Measurements from ENCODE around the gene MTHFD1L.
A peak's percentile ranks its signal among the peaks of the same experiment; 100 is the strongest.

The MTHFD1L gene

DNA sequence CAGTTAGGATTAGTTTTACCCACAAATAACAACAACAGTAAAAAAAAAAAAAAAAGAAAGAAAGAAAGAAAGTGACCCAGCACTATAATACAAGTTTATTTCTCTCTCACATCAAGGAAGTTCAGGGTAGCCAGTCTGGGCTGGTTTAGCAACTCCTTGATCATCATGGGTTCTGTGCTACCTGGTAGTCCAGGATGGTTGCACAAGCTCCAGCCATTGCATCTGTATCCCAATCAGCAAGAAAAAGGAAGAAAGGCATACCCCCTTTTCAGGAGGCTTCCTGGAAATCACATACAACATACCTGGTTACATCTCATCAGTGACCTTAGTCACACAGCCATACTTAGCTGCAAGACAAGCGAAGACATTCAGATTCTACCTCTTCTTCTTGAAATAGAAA lies 128.5 kb downstream of the MTHFD1L start:
- DNase-seq = no peak

DNA sequence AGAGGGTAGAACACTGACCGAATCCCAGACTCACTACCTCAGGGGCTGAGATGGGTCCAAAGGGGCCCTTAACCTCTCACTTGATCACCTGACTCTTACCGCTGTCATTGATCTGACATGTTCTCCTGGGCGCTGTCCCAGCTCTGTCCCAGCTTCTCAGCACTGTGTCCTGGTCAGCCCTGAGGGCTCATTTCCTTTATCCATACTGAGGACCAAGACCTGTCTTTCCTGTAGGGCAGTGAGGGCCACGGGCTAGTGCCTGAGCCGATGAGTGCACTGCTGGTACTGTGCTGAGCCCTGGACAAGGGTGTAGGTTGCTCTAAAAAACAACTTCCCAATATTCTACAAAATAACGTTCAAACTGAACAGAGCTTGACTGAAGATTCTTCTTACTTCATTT lies 131.5 kb downstream of the MTHFD1L start:
- no peak for DNase-seq

DNA sequence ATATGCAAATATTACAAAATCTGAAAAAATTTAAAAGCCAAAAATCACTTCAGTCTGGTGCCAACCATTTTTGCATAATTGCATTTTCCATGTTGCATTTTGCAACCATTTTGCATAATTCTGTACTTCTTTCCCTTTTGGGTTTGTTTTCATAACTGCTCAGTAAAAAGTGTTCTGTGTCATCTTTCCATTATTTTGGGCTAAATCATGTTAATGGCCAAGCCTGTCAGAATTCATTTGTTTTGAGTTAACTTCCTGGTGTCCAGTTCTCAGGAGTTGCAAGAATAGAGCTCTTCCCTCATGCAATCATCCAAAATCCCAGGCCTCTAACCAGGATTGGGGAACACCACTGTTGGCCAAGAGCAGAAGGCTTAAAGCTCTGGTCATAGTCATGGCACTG lies 133.6 kb downstream of the MTHFD1L start:
- DNase-seq = no peak

DNA sequence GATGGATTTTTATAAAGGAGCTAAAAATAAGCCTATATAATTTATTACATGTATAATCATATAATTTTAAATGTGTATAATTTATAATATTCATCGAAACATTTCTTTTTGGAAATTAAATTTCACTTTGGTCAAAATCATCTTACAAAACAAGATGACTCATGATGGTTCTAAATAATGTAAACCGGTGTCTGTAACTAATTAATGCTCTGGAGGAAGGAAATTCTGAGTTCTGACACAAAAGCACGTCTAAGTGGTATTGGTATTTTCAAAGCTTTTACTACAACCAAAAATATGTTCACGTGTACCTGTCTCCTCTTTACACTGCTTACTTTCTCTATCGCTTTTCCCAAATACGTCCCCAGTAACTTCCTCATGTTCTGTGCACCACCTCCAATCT lies 134.1 kb downstream of the MTHFD1L start:
- DNase-seq = no peak

DNA sequence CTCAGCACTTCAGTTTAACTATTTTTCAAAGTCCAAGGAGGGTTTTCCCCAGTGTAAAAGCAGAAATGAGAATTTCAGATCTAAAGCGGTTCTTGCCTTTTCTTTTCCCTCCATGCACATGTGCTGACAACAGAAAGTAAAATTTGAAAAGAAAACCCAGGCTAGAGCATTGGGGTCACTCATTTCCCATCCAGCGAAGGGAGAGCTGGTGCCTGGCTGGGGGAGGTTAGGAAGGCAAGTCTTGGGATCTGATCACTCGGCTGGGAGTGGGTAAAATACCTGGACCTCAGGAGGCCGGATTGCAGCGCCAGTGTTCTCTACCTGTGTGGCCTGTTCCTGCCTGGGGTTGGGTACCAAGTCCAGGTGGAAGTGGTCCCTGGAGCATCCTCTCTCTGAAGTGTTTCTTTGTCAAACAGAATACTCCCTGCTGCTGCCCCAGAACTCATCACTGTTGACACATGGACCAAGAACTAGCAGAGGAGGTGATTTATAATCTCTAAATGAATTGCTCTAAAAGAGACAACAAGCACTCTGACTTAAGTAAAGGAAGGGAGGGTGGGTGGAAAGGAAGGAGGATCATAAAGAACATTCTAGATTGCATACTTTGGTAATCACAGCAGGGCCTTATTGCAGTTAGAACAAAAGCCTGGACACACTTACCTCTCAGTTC lies 136.0 kb downstream of the MTHFD1L start:
- DNase-seq = no peak

DNA sequence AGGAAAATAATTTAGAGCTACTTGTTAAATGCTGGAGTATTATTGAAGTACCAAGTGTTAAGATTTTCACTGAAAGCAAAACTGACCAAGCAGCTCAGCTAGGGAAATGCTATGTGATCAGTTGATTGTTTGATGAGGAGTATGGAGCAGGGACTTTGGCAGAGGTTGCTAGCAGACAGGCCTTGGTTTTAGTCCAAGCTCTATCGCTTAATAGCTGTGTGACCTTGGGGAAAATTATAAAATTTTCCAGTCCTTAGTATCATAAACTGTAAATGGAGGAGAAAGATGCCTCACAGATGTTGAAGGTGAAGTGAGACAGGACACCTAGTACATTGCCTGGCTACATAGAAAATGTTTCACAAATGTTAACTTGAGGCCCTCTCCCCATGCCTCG lies 136.6 kb downstream of the MTHFD1L start:
- no peak for DNase-seq

DNA sequence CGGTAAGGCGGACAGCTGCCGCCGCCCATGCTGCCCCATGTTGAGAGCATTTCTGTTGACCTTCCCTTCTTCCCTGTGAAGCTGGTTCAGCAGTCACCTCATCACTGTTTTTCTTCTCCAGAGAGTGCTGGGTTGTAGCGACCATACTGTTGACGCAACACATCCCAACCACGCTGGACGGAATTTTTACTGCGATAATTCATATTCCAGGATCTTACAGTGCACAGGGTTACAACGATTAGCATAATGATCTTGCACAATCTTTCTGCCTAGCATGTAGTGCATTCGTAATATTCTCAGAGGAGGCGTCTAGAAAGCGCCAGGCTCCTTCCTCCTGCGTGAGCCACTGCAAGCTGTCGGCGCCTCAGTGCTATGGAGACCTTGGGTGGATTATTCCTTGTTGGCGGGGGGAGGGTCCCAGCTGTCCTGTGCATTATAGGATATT lies 137.0 kb downstream of the MTHFD1L start:
- DNase-seq = no peak

DNA sequence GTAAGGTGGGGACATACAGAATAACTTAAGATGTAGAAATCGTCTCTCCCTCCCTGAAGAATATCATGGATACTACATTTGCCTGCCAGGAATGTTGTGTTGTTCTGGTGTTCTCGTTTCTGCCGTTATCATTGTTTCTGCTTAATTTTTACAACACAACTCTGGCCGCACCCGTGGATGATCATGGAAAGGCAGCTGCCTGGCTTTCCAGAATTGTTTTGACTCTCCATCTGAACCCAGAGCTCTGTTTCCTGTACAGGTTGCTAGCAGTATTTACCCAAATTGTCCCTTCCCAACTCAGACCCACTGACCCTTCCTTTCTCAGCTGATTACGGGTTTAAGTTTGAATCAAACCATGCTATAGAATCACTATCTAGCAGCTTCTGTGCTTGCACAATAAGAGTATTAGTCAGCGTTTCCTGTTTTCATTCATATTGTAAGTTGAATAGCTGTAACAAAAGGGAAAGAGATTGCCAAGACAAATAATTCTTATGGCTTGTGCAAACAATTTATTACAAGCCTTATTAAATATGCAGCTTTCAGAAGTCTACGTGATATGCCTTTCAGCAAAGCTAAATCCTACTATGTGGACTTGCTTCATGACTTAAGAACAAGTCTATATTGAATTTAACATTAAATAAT lies 139.0 kb downstream of the MTHFD1L start:
- no peak for DNase-seq

DNA sequence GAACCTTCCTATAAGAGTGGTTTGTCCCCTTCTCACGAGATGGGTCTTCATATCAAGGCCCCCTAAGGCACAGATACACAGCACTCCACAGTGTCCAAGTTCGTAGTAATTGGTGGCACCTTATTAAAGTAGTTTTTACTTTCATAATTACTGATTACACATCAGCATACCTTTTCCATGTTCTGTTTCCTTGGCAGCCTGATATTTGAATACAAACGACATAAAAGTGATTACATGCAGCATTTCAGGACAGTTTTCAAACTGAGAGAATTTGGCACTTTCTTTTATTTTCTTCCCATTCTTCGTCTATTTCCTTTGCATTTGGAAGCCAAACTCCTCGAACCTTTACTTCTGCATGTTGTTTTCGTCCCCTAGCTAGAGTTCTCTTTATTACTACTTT lies 139.7 kb downstream of the MTHFD1L start:
- no peak for DNase-seq

DNA sequence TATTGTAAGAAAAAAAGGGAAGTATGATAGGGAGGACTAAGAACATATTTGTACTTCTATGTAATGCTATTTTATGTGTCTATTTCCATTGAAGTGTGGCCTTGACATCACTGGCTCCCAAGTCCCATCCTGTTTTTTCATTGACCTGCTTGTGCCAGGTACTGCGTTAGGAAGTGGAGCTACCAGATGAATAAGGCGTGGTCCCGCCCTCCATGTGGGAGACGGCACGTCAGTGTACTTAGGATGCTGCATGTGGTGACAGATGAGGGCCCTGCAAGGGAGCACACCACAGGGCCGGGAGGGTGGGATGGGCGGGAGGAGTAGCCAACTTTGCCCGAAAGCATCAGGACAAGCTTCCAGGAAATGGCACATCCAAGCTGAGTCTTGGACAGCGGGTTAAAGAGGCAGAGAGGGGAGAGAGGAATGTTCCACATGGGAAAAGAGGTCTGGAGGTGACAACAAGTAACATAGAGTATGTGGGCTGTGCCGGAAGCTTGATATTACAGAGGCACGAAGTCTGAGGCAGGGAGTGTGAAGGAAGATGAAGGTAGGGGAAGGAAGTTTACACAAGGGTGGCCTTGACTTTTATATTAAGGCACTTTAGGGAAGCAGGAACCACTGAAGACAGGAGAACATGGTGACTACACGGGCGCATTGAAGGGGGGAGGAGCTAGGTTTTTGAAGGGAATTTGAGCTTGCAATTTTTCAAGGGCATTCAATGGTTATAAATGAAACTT lies 140.6 kb downstream of the MTHFD1L start:
- no peak for DNase-seq

DNA sequence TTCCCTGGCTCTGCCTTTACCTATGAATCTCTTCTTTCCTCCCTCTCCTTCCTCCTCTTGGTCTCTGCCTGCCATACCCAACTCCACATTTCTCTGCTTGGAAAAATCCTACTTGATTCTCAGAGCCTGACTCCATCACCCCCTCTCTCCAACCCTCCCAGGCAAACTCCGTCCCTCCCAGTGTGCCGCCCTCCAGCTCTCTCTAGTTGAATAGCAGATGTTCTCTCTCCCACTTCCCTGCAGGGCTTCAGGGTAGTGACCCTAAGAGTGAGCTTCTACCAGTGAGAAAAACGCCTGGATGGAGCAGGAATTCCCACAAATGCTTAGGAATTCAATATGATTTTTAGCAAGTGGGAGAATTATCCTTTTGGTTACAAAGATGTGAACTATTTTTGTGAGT lies 141.6 kb downstream of the MTHFD1L start:
- DNase-seq = no peak

DNA sequence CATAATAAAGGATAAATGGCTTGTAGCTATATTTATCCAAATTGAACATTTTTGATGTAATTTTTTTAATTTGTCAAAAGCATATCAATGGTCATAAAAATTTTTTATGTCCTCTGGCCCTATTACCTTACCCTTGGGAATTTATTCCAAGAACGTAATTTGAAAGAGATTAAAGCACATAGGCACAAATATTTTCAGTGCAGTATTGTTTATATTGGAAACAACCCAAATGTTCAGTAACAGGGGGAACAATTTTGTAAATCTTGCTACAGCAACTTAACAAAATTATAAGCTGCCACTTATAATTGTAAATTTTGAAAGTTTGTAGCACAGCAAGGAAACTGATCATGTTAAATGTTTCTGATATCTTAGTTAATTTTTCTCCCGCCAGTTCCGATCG lies 142.4 kb downstream of the MTHFD1L start:
- no peak for DNase-seq

DNA sequence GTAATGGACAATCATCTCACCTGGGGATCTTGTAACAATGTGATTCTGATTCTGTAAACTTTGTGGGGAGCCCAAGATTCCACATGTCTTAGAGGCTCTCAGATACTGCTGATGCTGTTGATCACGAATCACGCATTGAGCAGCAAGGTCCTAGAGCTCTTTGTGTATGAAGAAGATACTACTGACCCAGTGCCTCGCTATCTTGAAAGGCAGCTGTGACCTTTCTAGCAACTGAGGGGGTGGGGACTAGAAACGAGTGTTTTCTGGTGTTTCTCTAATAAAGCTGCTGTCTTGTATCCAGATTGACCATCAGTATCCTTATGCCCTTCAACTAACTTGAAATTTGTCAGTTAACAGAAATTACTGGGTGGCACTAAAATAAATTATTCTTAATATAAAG lies 142.9 kb downstream of the MTHFD1L start:
- DNase-seq = no peak

DNA sequence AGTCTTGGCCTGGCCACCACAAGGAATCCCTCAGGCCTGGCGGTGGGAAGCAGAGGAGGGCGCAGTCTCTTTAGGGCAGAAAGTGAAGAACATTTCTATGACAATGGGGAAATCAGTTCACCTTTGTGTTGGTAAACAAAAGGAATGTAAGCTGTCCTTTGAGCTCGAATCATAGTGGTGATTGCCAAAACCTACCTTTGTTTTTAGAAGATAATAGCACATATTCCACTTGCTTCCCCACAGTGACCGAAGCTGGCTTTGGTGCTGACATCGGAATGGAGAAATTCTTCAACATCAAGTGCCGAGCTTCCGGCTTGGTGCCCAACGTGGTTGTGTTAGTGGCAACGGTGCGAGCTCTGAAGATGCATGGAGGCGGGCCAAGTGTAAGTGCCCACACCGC lies 144.1 kb downstream of the MTHFD1L start:
- DNase-seq = no peak

DNA sequence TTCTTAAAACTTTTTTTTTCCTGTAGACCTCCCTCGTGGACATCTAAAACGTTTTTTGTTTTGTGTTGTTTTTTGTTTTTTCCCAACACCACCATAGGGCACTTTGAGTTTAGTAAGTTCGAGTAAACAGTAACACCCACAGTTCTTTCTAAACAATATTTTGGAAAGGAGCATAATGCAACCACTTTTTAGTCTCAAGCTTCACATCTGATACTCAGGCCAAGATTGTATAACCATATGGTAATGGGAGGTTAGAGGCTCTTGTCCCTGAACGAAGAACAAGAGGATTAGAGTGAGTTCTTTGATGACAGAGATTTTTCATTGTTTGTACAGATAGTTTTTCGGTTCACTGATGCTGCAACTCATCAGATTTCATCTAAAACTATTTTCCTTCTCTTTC lies 144.6 kb downstream of the MTHFD1L start:
- no peak for DNase-seq

DNA sequence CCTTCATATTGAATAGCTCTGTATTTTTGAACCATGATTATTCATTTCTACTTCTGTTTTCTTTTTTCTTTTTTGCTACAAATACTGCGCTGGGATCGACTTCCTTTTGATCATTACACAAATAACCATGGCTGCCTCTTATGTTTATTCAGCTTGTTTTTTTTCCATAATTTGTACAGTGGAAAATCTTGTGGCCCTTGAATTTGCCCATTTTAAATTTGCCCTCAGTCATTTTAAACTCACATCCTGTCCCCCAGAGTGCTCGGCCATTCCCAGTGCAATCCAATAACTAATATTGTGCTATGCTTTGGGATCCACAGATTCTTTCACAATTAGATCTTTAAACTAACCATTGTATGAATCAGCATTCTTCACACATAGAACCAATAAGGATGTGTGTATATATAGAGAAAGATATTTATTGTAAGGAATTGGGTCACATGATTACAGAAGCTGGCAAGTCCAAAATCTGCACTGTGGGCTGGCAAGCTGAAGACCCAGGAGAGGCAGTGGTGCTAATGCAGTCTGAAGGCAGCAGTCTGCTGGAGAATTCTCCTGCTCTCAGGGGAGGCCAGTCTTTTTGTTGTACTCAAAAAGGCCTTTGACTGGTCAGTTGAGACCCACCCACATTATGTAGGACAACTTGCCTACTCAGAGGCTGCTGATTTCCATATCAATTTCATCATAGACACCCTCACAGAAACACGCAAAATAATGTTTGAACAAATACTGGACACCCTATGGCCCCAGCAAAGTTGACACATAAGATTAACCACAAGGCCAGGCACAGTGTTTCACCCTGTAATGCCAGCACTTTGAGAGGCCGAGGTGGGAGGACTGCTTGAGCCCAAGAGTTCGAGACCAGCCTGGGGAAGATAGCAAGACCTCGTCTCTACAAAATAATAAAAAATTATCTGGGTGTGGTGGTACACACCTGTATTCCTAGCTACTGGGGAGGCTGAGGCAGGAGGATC lies 147.1 kb downstream of the MTHFD1L start:
- no peak for DNase-seq

DNA sequence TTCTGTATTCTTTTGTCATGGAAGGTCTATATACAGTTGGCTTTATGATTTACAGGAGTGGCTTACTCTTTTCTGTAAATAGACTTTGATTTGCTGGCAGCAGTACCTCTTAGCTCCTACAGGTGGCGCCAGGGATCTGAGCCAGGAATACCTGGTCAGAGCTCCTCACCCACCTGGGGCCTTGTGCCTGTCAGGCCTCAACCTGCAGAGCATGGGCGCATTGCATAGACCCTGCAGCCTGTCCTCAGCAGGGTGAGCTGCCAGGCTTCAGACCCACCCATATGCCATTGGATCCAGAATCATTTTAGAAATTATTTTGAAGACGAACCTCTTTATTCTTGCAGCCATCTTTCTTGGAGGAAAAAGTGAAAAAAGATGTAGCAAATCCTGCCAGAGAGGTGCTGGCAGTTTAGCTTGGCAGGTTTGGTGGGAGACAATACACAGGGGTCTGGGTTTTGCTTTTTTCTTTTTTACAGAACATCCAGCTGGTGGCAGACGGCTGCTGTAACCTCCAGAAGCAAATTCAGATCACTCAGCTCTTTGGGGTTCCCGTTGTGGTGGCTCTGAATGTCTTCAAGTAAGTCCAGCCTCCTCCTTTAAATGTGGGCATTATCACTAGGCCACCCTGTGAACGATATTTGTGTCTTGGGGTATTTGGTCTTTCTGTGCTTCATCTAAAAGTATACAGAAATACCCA lies 149.1 kb downstream of the MTHFD1L start:
- DNase-seq = peak; percentile 70

DNA sequence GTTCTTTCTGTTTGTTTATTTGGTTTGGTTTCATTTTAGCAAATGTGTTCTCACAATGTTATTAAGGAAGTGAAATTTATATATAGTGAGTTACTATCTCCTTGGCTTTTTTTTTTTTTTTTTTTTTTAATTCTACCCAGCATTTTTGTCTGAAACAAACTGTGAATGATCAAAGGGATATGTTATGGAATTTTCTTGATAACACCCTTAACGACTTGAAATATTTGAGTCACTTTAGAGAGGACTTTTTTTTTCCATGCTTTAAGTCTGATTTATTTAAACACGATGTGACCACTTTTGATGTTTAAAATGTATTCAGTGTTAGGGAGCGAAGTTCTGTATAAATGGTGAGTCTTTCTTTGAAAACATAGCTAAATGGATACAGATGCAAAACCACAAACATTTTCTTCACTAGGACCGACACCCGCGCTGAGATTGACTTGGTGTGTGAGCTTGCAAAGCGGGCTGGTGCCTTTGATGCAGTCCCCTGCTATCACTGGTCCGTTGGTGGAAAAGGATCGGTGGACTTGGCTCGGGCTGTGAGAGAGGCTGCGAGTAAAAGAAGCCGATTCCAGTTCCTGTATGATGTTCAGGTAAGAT lies 149.7 kb downstream of the MTHFD1L start:
- DNase-seq = no peak

DNA sequence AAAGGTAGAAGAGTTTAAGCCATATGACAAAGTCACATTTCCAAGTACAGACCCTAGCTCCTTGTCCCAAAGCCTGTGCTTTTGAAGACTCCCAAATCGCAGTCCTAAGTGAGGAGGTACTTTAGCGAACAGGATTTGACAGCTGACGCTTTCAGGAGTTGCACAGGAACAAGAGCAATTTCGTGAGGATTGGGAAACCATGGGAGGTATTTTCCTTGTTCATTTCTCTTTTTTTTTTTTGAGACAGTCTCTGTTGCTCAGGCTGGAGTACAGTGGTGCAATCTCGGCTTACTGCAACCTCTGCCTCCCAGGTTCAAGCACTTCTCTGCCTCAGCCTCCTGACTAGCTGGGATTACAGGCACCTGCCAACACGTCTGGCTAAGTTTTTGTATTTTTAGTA lies 150.6 kb downstream of the MTHFD1L start:
- DNase-seq = no peak

DNA sequence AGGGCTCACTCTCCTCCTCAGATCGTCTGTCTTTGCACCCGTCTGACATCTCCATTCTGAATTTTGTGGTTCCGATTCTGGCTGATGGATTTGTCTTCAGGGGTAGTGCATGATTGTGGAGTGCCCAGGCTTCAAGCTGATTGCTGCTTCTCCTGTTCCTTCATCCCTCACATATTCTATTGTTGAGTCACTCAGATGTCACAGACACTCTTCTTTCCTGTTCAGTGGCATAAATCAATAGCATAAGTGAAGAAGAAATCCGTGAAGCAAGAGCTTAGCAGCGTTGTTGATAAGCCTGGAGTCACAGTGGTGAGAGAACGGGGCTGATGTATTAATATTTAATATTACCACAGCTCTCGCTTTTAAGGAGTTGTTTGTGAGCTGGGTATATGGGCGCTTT lies 152.5 kb downstream of the MTHFD1L start:
- no peak for DNase-seq

DNA sequence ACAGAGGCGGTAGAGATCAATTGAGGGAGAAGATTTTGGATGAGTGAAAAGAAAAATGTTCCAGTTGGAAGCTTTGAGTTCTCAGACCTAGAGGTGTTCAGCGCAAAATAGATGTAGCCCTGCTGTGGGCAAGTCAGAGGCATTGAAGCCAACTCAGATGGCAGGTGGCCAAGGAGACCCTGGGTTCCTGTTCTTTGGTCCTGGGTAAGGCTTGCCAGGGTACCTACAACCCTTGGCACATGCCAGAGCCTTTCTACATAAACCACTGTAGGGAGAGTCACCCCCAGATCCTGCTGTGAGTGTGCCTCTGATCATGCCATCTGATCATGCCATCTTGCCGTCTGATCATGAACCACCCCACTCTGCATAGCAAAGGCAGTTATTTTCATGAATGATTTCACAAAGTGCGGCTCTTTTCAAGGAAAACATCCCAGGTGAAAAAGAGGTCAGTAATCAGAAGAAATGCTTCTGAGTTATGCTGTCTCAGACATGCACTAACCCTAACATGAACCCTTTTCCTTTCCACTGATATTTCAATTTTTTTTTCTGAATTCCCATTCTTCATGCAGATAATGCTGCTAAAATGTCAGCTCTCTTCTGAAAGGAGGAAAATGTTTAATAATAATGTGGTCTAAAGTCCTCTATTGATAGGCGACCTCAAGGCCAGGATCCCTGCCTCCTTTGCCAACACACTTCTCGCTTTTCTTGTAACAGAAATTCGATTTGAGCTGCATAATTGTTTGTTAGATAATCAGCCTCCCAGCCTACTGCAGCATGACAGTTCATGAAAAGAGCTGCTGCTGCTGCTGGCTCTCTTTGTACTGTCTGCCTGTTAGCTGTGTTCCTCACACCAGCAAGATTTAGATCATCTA lies 153.6 kb downstream of the MTHFD1L start:
- DNase-seq = no peak

Measured in right forelimb (tissue), 1 donor.